NT2/D1 (cell line): ENCODE data around the gene NDUFA8.
A peak's percentile ranks its signal among the peaks of the same experiment; 100 is the strongest.
"Not testable (repeated sequence)": the region's sequence is repeated elsewhere in the genome, so short reads cannot be mapped to it uniquely, and the experiment has no call there.

ENCODE experiments used
- DNase-seq: peaks from one replicate; pipeline ENCODE4 v3.0.0-alpha.2; 2011; ENCODE audit warnings: low read depth, low spot score
- H3K27me3 ChIP-seq: 2 replicates; pipeline ENCODE4 v1.6.0; 2011; ENCODE audit warnings: mild to moderate bottlenecking; ENCODE audit not compliant: insufficient read length, insufficient read depth
- H3K36me3 ChIP-seq: 2 replicates; pipeline ENCODE4 v1.6.1; 2011; ENCODE audit warnings: mild to moderate bottlenecking, low read length, mixed read lengths; ENCODE audit not compliant: insufficient read depth, insufficient read length
- H3K4me1 ChIP-seq: 2 replicates; pipeline ENCODE4 v1.5.1; 2011; ENCODE audit not compliant: insufficient read depth, insufficient read length
- H3K4me3 ChIP-seq: 2 replicates; pipeline ENCODE4 v1.5.1; 2011; ENCODE audit warnings: low read depth; ENCODE audit not compliant: insufficient read length
- H3K9ac ChIP-seq: 2 replicates; pipeline ENCODE4 v1.6.0; 2011; ENCODE audit warnings: low read depth; ENCODE audit not compliant: insufficient read length
- H3K9me3 ChIP-seq: 2 replicates; pipeline ENCODE4 v1.5.1; 2011; ENCODE audit warnings: mild to moderate bottlenecking, low read length; ENCODE audit not compliant: insufficient read depth
- SUZ12 ChIP-seq: IDR thresholded peaks from 2 replicates; pipeline ENCODE4 v1.6.1; 2011; ENCODE audit not compliant: insufficient read length, insufficient read depth; ENCODE audit errors: extremely low read depth
- YY1 ChIP-seq: IDR thresholded peaks from 2 replicates; pipeline ENCODE4 v1.6.1; 2011; ENCODE audit not compliant: insufficient read length, insufficient read depth
- ZNF274 ChIP-seq: IDR thresholded peaks from 2 replicates; pipeline ENCODE4 v1.6.1; 2011; ENCODE audit warnings: mild to moderate bottlenecking, low read depth, low read length

NDUFA8 gene

DNA sequence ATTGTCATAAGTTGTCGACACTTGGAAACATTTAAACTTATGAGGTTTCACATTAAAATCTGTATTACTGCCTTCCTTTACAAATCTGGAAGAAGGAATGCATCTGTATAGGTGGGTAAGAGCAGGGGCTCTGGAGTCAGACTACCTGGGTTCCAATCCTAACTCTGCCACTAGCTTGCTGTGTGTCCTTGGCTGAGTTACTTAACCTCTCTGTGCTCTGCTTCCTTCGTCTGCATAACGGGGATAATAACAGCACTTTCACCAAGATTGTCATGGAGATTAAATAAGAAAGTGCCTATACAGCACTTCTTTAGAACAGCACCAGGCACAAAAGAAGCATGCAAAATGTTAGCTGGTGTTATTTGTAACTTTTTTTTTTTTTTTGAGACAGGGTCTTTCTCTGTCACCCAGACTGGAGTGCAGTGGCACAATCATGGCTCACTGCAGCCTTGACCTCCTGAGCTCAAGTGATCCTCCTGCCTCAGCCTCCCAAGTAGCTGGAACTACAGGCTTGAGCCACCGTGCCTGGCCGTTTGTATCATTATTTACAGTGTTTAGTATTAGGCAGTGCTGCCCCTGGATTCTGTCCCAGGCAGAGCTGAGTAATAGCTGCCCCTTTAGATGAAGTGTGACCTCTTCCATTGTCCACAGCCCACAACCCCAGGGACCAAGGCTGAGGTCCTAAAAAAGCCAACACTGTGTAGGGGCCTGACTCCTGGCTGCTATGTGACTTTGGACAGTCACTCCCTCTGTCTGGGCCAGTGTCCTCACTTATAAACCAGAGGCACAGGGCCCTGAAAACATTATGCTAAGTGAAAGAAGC is 41.0 kb downstream of the NDUFA8 start:
- Histone ChIP-seq H3K36me3 (no peaks in the 10 kb centered on the region), H3K27me3 (no peaks in the 10 kb centered on the region), H3K9me3 (no peaks in the 10 kb centered on the region), H3K4me1 (peaks cover 32% of the 10 kb centered on the region), H3K9ac (no peak overlapping the region), H3K4me3 (no peak overlapping the region)
- DNase-seq, result no peak
- no peak for TF ChIP-seq ZNF274
- TF ChIP-seq SUZ12, result no peak
- no peak for TF ChIP-seq YY1

DNA sequence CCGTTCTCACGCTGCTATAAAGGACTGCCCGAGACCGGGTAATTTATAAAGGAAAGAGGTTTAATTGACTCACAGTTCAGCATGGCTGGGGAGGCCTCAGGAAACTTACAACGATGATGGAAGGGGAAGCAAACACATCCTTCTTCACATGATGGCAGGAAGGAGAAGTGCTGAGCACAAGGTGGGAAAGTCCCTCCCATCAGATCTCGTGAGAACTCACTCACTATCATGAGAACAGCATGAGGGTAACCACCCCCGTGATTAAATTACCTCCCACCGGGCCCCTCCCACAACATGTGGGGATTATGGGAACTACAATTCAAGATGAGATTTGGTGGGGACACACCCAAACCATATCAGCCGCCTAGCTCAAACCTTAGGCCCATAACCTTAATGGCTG is 42.3 kb downstream of the NDUFA8 start:
- H3K4me1 ChIP-seq, result peaks cover 27% of the 10 kb centered on the region
- not testable (repeated sequence) for DNase-seq, H3K9me3 ChIP-seq, H3K36me3 ChIP-seq, H3K9ac ChIP-seq, H3K27me3 ChIP-seq, H3K4me3 ChIP-seq

- no peaks in the 10 kb centered on the region for H3K36me3 ChIP-seq
- no peak for TF ChIP-seq SUZ12
- TF ChIP-seq ZNF274, result no peak
- no peak for TF ChIP-seq YY1
- DNase-seq, result no peak
- H3K9ac ChIP-seq, result peak overlapping the region; percentile 7
- no peaks in the 10 kb centered on the region for H3K27me3 ChIP-seq
- no peak overlapping the region for H3K4me3 ChIP-seq
- peaks cover 25% of the 10 kb centered on the region for H3K4me1 ChIP-seq
- H3K9me3 ChIP-seq, result no peaks in the 10 kb centered on the region
Observed at GRCh38 chr9:122116448-122117173, 43.0 kb downstream of the NDUFA8 start.

DNA sequence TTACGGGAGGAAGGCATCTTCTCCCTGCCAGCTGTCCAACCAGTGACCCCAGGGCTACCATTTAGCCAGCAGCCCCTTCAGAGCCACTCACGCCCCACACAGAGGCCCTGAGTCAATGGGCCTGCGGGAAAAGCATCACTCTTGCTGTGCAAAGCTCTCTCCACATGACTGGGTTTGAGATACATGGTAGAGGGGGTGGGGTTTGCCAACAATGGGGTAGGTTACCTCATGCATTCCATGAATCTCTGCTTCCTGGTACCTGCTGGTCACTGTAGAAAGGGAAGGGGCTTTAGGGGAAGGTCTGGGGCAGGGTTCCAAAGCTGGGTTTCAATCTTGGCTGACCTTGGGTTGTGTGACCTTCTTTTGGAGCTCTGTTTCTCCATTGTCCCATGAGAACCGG is 43.5 kb downstream of the NDUFA8 start:
- no peak for TF ChIP-seq YY1
- no peak for TF ChIP-seq SUZ12
- TF ChIP-seq ZNF274, result no peak
- H3K9me3 ChIP-seq, result no peaks in the 10 kb centered on the region

GRCh38 chr9:122115176-122116035 is 44.2 kb downstream of the NDUFA8 start:
- Histone ChIP-seq H3K9ac (peak overlapping the region; percentile 13), H3K36me3 (no peaks in the 10 kb centered on the region), H3K4me1 (peaks cover 25% of the 10 kb centered on the region), H3K27me3 (no peaks in the 10 kb centered on the region), H3K9me3 (no peaks in the 10 kb centered on the region), H3K4me3 (no peak overlapping the region)
- TF ChIP-seq SUZ12 (no peak), YY1 (no peak), ZNF274 (no peak)
- no peak for DNase-seq

More for the DNA sequence above, 43.5 kb downstream of the NDUFA8 start:
- peak overlapping the region; percentile 13 for H3K9ac ChIP-seq
- H3K4me1 ChIP-seq, result peaks cover 25% of the 10 kb centered on the region
- no peaks in the 10 kb centered on the region for H3K27me3 ChIP-seq
- DNase-seq, result peak; percentile 82
- H3K36me3 ChIP-seq, result no peaks in the 10 kb centered on the region
- no peak overlapping the region for H3K4me3 ChIP-seq

DNA sequence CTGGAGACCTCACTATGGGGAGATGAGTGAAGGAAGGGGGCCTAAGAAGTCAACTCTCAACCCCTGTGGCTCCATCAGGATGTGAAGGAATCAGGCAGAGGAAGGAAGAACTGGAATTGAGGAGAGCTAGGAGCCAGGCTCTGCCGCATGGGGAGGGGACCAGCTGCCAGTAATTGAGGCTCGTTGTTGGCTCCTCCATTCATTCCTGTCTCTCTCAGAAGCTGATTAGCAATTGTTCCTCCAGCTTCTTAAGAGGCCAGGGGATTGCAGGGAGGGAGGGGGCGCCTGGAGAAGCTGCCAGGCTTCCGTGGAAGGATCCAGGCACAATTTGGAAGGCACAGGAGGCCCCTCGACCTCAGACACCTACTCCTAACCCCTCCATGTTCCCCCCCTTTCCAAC is 46.0 kb downstream of the NDUFA8 start:
- Histone ChIP-seq H3K9ac (no peak overlapping the region), H3K4me1 (peaks cover 29% of the 10 kb centered on the region), H3K27me3 (no peaks in the 10 kb centered on the region), H3K36me3 (no peaks in the 10 kb centered on the region), H3K4me3 (no peak overlapping the region), H3K9me3 (no peaks in the 10 kb centered on the region)
- DNase-seq, result no peak
- no peak for TF ChIP-seq SUZ12
- TF ChIP-seq YY1, result no peak
- no peak for TF ChIP-seq ZNF274

DNA sequence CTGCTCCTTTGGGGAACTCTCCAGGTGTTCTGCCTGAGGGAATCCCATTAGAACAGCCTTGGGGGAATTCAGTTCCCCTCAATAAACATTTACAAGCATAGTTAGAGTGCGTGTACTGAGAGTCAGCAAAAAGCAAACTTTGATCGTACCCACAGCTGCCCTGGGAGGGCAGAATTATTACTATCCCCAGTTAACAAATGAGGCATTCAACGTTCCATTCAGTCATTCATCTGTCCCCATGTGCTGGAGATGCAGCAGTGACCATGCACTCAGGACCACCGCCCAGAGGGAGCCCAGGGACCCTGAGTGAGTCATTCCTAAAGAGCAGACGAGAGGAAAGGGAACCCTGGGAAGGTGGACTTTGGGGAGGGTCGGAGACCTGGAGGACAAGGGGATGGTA is 47.3 kb downstream of the NDUFA8 start:
- Histone ChIP-seq H3K4me1 (peaks cover 32% of the 10 kb centered on the region), H3K27me3 (no peaks in the 10 kb centered on the region), H3K9me3 (no peaks in the 10 kb centered on the region), H3K36me3 (no peaks in the 10 kb centered on the region), H3K9ac (no peak overlapping the region), H3K4me3 (no peak overlapping the region)
- no peak for TF ChIP-seq SUZ12
- TF ChIP-seq ZNF274, result no peak
- TF ChIP-seq YY1, result no peak
- no peak for DNase-seq
